Activated CD4-positive, alpha-beta T cell treated with anti-CD3 and anti-CD28 coated beads for 4 hours (primary cell): ENCODE results near the gene ADAMTS17.

Experiments
- DNase-seq, 2 donors: peaks; one replicate each; pipeline ENCODE4 v3.0.0-alpha.2; 2020

Gene ADAMTS17

GRCh38 chr15:100005715-100006114 is 336.1 kb downstream of the ADAMTS17 start:
- DNase-seq = no peak

GRCh38 chr15:100005013-100005412 is 336.8 kb downstream of the ADAMTS17 start:
- no peak for DNase-seq

GRCh38 chr15:100002787-100003536 is 338.8 kb downstream of the ADAMTS17 start:
- no peak for DNase-seq

- DNase-seq = no peak
These were observed 339.6 kb downstream of the ADAMTS17 start for GRCh38 chr15:100002086-100002620.

- no peak for DNase-seq
These were observed 340.4 kb downstream of the ADAMTS17 start for GRCh38 chr15:100001405-100001804.

- no peak for DNase-seq
These were observed 342.3 kb downstream of the ADAMTS17 start for GRCh38 chr15:99999282-100000070.

GRCh38 chr15:99998661-99999101 is 343.1 kb downstream of the ADAMTS17 start:
- DNase-seq = no peak

GRCh38 chr15:99997112-99997651 is 344.6 kb downstream of the ADAMTS17 start:
- DNase-seq = no peak

GRCh38 chr15:99996660-99997059 is 345.1 kb downstream of the ADAMTS17 start:
- DNase-seq = no peak

- DNase-seq = no peak
These were observed 346.2 kb downstream of the ADAMTS17 start for GRCh38 chr15:99995543-99995942.

GRCh38 chr15:99994849-99995248 is 346.9 kb downstream of the ADAMTS17 start:
- DNase-seq = no peak

- DNase-seq = no peak
These were observed 348.1 kb downstream of the ADAMTS17 start for GRCh38 chr15:99993681-99994131.

GRCh38 chr15:99993262-99993661 is 348.5 kb downstream of the ADAMTS17 start:
- DNase-seq = no peak

GRCh38 chr15:99992611-99993231 is 349.1 kb downstream of the ADAMTS17 start:
- DNase-seq = no peak

- no peak for DNase-seq
These were observed 352.7 kb downstream of the ADAMTS17 start for GRCh38 chr15:99989095-99989494.

GRCh38 chr15:99987701-99988100 is 354.1 kb downstream of the ADAMTS17 start:
- DNase-seq = no peak

GRCh38 chr15:99987119-99987506 is 354.7 kb downstream of the ADAMTS17 start:
- DNase-seq = no peak

- DNase-seq = no peak
These were observed 355.3 kb downstream of the ADAMTS17 start for GRCh38 chr15:99986297-99987118.

- DNase-seq = no peak
These were observed 355.9 kb downstream of the ADAMTS17 start for GRCh38 chr15:99985878-99986277.

- DNase-seq = no peak
These were observed 357.1 kb downstream of the ADAMTS17 start for GRCh38 chr15:99984491-99985243.

GRCh38 chr15:99983886-99984286 is 357.9 kb downstream of the ADAMTS17 start:
- DNase-seq = no peak
